Astrocyte (in vitro differentiated cells and primary cell): Measurements from ENCODE around the gene CDYL. TPM values are rescaled to one million over a fixed set of nuclear protein-coding genes. Genes with fewer than 3 reads are reported as not detected.

Experiments used
- DNase-seq: peaks from one replicate; pipeline ENCODE4 v3.0.0-alpha.2; 2010; ENCODE audit warnings: low read depth
- FAIRE-seq: peaks from 2 replicates; lab custom pipeline; 2011; peaks lifted over from hg19 to GRCh38; lab: Jason Lieb, UNC
- H2AFZ ChIP-seq: 2 replicates; pipeline ENCODE4 v1.6.0; 2012; ENCODE audit warnings: low read depth, low read length, inconsistent platforms
- H3K27ac ChIP-seq: 2 replicates; pipeline ENCODE4 v1.5.1; 2011; ENCODE audit warnings: low read depth, low read length, inconsistent platforms
- H3K27me3 ChIP-seq: 2 replicates; pipeline ENCODE4 v1.6.0; 2011; ENCODE audit warnings: low read length, inconsistent platforms; ENCODE audit not compliant: insufficient read depth
- H3K36me3 ChIP-seq: 2 replicates; pipeline ENCODE4 v1.5.1; 2011; ENCODE audit warnings: low read length, inconsistent platforms; ENCODE audit not compliant: insufficient read depth
- H3K4me1 ChIP-seq: 2 replicates; pipeline ENCODE4 v1.5.1; 2011; ENCODE audit warnings: low read length, inconsistent platforms; ENCODE audit not compliant: insufficient read depth
- H3K4me2 ChIP-seq: 2 replicates; pipeline ENCODE4 v1.6.0; 2012; ENCODE audit warnings: low read length, inconsistent platforms
- H3K4me3 ChIP-seq: 2 replicates; pipeline ENCODE4 v1.5.1; 2011; ENCODE audit warnings: low read depth, mild to moderate bottlenecking, low read length, inconsistent platforms; ENCODE audit not compliant: insufficient read depth
- H3K79me2 ChIP-seq: 2 replicates; pipeline ENCODE4 v1.6.0; 2012; ENCODE audit warnings: mild to moderate bottlenecking, low read length, inconsistent platforms; ENCODE audit not compliant: insufficient read depth
- H3K9ac ChIP-seq: 2 replicates; pipeline ENCODE4 v1.6.0; 2012; ENCODE audit warnings: mild to moderate bottlenecking, low read length, inconsistent platforms
- H3K9me3 ChIP-seq: 2 replicates; pipeline ENCODE4 v1.5.1; 2012; ENCODE audit warnings: low read depth, mild to moderate bottlenecking, low read length, inconsistent platforms; ENCODE audit not compliant: insufficient read depth
- H4K20me1 ChIP-seq: 2 replicates; pipeline ENCODE4 v1.6.0; 2012; ENCODE audit warnings: low read length, inconsistent platforms; ENCODE audit not compliant: insufficient read depth
- H3K27ac Mint-ChIP-seq: one replicate; pipeline ENCODE4 v1.8.0; 2021; ENCODE audit warnings: mild to moderate bottlenecking, mixed read lengths; ENCODE audit not compliant: unreplicated experiment
- H3K27me3 Mint-ChIP-seq: one replicate; pipeline ENCODE4 v1.8.0; 2021; ENCODE audit warnings: low read depth, mixed read lengths; ENCODE audit not compliant: unreplicated experiment
- H3K36me3 Mint-ChIP-seq: one replicate; pipeline ENCODE4 v1.8.0; 2021; ENCODE audit warnings: low read depth, mixed read lengths; ENCODE audit not compliant: unreplicated experiment
- H3K4me1 Mint-ChIP-seq: one replicate; pipeline ENCODE4 v1.8.0; 2021; ENCODE audit warnings: low read depth, mixed read lengths; ENCODE audit not compliant: unreplicated experiment
- H3K4me3 Mint-ChIP-seq: one replicate; pipeline ENCODE4 v1.8.0; 2021; ENCODE audit warnings: mild to moderate bottlenecking, moderate library complexity, mixed read lengths; ENCODE audit not compliant: unreplicated experiment
- H3K9me3 Mint-ChIP-seq: one replicate; pipeline ENCODE4 v1.8.0; 2021; ENCODE audit warnings: mild to moderate bottlenecking, mixed read lengths; ENCODE audit not compliant: unreplicated experiment
- EZH2 ChIP-seq: IDR thresholded peaks from 2 replicates; pipeline ENCODE4 v1.6.1; 2012; ENCODE audit warnings: mild to moderate bottlenecking, low read length, inconsistent platforms; ENCODE audit not compliant: insufficient read depth
- total RNA-seq: library from RNA; stranded (reverse); gene quantifications from 2 replicates; pipeline ENCODE4 v1.2.1, GENCODE V29; 2021
- TF ChIP-seq, protein P1 (sequence below): IDR thresholded peaks from 2 replicates; pipeline ENCODE4 v1.5.1; 2011; ENCODE audit warnings: low read depth, mild to moderate bottlenecking, inconsistent platforms, low read length, moderate library complexity; ENCODE audit not compliant: insufficient read depth

CDYL gene
- total RNA-seq, 1 donor from 2014 or later = 87.1 TPM

DNA sequence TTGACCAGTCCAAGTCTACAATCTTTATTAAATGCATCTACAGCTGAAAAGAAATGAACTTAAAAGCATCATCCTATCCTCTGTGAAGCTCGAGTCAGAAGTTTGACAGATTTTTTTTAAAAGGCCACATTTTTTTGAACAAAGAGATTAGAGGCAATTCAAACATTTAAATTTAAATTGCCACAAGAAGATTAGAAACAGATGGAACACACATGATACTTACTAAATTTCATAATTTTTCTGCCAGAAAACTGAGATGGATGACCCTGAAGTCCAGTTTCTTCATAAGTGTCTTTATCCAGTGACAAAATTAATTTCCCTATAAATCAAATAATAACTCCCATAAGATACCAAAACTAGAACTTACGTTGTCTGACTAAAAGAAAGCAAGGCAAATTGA, 223.4 kb downstream of the CDYL start:
- H3K4me1 ChIP-seq = peaks cover 7% of the 10 kb centered on the region
- H2AFZ ChIP-seq = no peak overlapping the region
- no peak overlapping the region for H3K4me3 Mint-ChIP-seq
- H3K36me3 ChIP-seq = peaks cover 13% of the 10 kb centered on the region
- H4K20me1 ChIP-seq = no peaks in the 10 kb centered on the region
- peaks cover 30% of the 10 kb centered on the region for H3K36me3 Mint-ChIP-seq
- H3K4me1 Mint-ChIP-seq = peaks cover under 1% of the 10 kb centered on the region
- H3K27ac Mint-ChIP-seq = no peak overlapping the region
- H3K9ac ChIP-seq = no peak overlapping the region
- no peak overlapping the region for H3K27ac ChIP-seq
- no peaks in the 10 kb centered on the region for H3K27me3 Mint-ChIP-seq
- FAIRE-seq (no peak), DNase-seq (no peak)
- no peaks in the 10 kb centered on the region for H3K27me3 ChIP-seq
- H3K79me2 ChIP-seq = no peaks in the 10 kb centered on the region
- no peaks in the 10 kb centered on the region for H3K9me3 ChIP-seq
- H3K4me3 ChIP-seq = no peak overlapping the region
- no peak overlapping the region for H3K4me2 ChIP-seq
- H3K9me3 Mint-ChIP-seq = no peaks in the 10 kb centered on the region
- no peak for TF ChIP-seq EZH2
- TF ChIP-seq, protein P1, sequence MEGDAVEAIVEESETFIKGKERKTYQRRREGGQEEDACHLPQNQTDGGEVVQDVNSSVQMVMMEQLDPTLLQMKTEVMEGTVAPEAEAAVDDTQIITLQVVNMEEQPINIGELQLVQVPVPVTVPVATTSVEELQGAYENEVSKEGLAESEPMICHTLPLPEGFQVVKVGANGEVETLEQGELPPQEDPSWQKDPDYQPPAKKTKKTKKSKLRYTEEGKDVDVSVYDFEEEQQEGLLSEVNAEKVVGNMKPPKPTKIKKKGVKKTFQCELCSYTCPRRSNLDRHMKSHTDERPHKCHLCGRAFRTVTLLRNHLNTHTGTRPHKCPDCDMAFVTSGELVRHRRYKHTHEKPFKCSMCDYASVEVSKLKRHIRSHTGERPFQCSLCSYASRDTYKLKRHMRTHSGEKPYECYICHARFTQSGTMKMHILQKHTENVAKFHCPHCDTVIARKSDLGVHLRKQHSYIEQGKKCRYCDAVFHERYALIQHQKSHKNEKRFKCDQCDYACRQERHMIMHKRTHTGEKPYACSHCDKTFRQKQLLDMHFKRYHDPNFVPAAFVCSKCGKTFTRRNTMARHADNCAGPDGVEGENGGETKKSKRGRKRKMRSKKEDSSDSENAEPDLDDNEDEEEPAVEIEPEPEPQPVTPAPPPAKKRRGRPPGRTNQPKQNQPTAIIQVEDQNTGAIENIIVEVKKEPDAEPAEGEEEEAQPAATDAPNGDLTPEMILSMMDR = no peak

DNA sequence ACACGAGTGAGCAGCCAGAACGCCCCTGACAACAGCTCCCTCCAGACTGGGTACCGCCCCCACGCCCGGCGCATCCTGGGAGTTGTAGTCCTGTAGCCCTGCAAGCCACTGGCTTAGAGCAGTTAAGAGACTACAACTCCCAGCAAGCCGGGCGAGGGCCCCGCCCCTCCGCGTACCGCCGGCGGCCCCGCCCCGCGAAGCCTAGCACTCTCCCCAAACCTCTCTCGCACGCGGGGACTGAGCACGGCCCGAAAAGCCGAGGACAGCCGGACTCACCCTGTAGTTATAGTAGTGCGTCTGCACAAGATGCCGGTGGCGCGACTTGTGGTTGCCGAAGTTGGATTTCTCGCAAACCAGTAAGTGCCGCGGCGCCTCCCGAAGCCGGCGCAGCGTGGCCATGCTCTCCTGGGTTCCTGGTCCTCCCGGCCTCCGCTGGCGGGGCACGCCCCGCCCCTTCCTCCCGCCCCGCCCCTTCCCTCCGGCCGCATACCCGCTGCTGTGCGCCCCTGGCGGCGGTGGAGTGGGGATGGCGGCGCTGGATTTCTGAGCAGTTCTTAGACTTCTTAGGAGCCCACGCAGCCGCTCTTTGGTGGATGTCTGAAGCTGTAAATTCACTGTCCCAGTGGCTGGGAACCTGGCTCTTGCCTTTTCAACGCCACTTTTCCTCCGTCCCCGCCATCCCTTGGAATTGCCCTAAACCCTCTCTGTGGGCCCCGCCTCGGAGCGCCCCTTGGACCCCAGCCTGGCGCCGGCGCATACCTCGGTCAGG, 227.6 kb downstream of the CDYL start, which contains the start of gene RPP40:
RPP40 (minus strand) TSS at position 434 of the 769 bp plus-strand sequence; CDS start at position 399, 35 bp downstream.
- no peaks in the 10 kb centered on the region for H3K27me3 Mint-ChIP-seq
- peak within 1 kb of the TSS; percentile 96 for H3K27ac Mint-ChIP-seq
- H3K4me3 Mint-ChIP-seq = peak within 1 kb of the TSS; percentile 91
- peak within 1 kb of the TSS; percentile 93 for H3K4me2 ChIP-seq
- peak within 1 kb of the TSS; percentile 88 for H2AFZ ChIP-seq
- no peaks in the 10 kb centered on the region for H3K27me3 ChIP-seq
- H3K4me3 ChIP-seq = peak within 1 kb of the TSS; percentile 82
- no peaks in the 10 kb centered on the region for H3K79me2 ChIP-seq
- no peak for TF ChIP-seq EZH2
- TF ChIP-seq, protein P1 = peak; percentile 51
- no peaks in the 10 kb centered on the region for H3K9me3 ChIP-seq
- DNase-seq = peak; percentile 90
- H3K9me3 Mint-ChIP-seq = no peaks in the 10 kb centered on the region
- H3K4me1 ChIP-seq = peaks cover 9% of the 10 kb centered on the region
- peaks cover 10% of the 10 kb centered on the region for H3K36me3 ChIP-seq
- H4K20me1 ChIP-seq = no peaks in the 10 kb centered on the region
- no peak for FAIRE-seq
- H3K36me3 Mint-ChIP-seq = peaks cover 11% of the 10 kb centered on the region
- H3K9ac ChIP-seq = peak within 1 kb of the TSS; percentile 81
- H3K27ac ChIP-seq = peak within 1 kb of the TSS; percentile 76
- H3K4me1 Mint-ChIP-seq = peaks cover 3% of the 10 kb centered on the region
